Right cardiac atrium (tissue), 5 donors: ENCODE data around the gene DOC2B. TPM values are rescaled to one million over a fixed set of nuclear protein-coding genes. Genes with fewer than 3 reads are reported as not detected.
"Not testable (repeated sequence)": the region's sequence is repeated elsewhere in the genome, so short reads cannot be mapped to it uniquely, and the experiment has no call there.

Source experiments
- ATAC-seq, 2 donors: fragments of 200-7000 bp; cut with Tn5 transposase; one replicate each; pipeline versions ENCODE4 v1.8.0 to v1.9.1; 2020; ENCODE audit warnings: moderate library complexity in 2 of 2, mild to moderate bottlenecking in 1 of 2
- DNase-seq, 3 donors: peaks; one replicate each; pipeline ENCODE4 v3.0.0-alpha.2; 2020
- H3K27ac ChIP-seq: one replicate; pipeline ENCODE4 v1.5.1; 2013; ENCODE audit warnings: mild to moderate bottlenecking, low read length, control low read depth, moderate library complexity
- H3K27me3 ChIP-seq: one replicate; pipeline ENCODE4 v1.6.1; 2013; ENCODE audit not compliant: control insufficient read depth, insufficient read depth
- H3K4me1 ChIP-seq: one replicate; pipeline ENCODE4 v1.6.1; 2013; ENCODE audit warnings: low read length; ENCODE audit not compliant: control insufficient read depth, insufficient read depth
- H3K4me3 ChIP-seq: one replicate; pipeline ENCODE4 v1.5.1; 2013; ENCODE audit warnings: low read length, control low read depth
- H3K9me3 ChIP-seq: one replicate; pipeline ENCODE4 v1.6.1; 2013; ENCODE audit warnings: low read length; ENCODE audit not compliant: control insufficient read depth
- WGBS: extraction: QIAGEN DNeasy Blood & Tissue Kit; methylation state at CpG from one replicate; pipeline ENCODE4 v1.1.7; 2013; 5-methylcytosine and 5-hydroxymethylcytosine counted together
- intact Hi-C, 4 donors: fragments of 100-400 bp; cut with DNase I; formaldehyde crosslinking; loops; one replicate each; pipeline versions ENCODE4 v1.11.0 to v1.14.0; 2022 to 2023
- polyA plus RNA-seq: library from polyadenylated mRNA; stranded (reverse); fragments of 200-250 nt; gene quantifications from one replicate; pipeline ENCODE4 v1.2.3, GENCODE V29; 2013
- total RNA-seq, 4 donors: library from RNA; stranded (reverse); fragmentation: NEBNext Ultra II Directional; extraction: Animal tissue kit (Norgen Biotek cat#: 25700); gene quantifications; one replicate each; pipeline ENCODE4 v1.2.1, GENCODE V29; 2021
- donor health status: healthy with polysubstance abuse.
- donor health status: DM: no; HTN: yes; CAD: no.
- donor health status: DM: no; HTN: no; CAD: no.
- donor health status: DM: no; HTN: yes; CAD: no; lungs with severe emphysema.
- donor health status: DM: yes; HTN: yes; CAD: no.

Gene DOC2B
- total and polyA plus RNA-seq, 5 donors: 2.3 to 5.3 (median 3.0) TPM

GRCh38 chr17:142876-143784, 38.3 kb downstream of the DOC2B start:
- ATAC-seq (no peak), DNase-seq (peak in 1 of 3 donors; percentile 22)
- H3K9me3 ChIP-seq: no peaks in the 10 kb centered on the region
- WGBS: 76% methylated on average over 23 of the region's 23 CpGs
- H3K27me3 ChIP-seq: no peaks in the 10 kb centered on the region
- no peak overlapping the region for H3K27ac ChIP-seq
- H3K4me1 ChIP-seq: no peaks in the 10 kb centered on the region
- intact Hi-C loops: no loop called here
- H3K4me3 ChIP-seq: no peak overlapping the region

- no peaks in the 10 kb centered on the region for H3K27me3 ChIP-seq
- ATAC-seq (no peak), DNase-seq (peak in 2 of 3 donors; percentile 56 to 63)
- H3K4me1 ChIP-seq: no peaks in the 10 kb centered on the region
- WGBS: 93% methylated on average over 23 of the region's 23 CpGs
- intact Hi-C loops: no loop called here
- no peaks in the 10 kb centered on the region for H3K9me3 ChIP-seq
- no peak overlapping the region for H3K27ac ChIP-seq
- no peak overlapping the region for H3K4me3 ChIP-seq
These were observed 39.3 kb downstream of the DOC2B start for GRCh38 chr17:142102-142661.

- intact Hi-C loops, H3K27me3 ChIP-seq, H3K4me1 ChIP-seq, ATAC-seq, H3K4me3 ChIP-seq, H3K27ac ChIP-seq, H3K9me3 ChIP-seq: not testable (repeated sequence)
- DNase-seq: peak in 2 of 3 donors; percentile 4 to 32
- 69% methylated on average over 20 of the region's 22 CpGs for WGBS
These were observed 41.8 kb downstream of the DOC2B start for GRCh38 chr17:139401-140205.

- H3K9me3 ChIP-seq, intact Hi-C loops, DNase-seq, H3K27ac ChIP-seq, H3K4me1 ChIP-seq, H3K4me3 ChIP-seq, H3K27me3 ChIP-seq: not testable (repeated sequence)
- 89% methylated on average over 11 of the region's 16 CpGs for WGBS
- peak; percentile 5 to 10 for ATAC-seq
These were observed 44.2 kb downstream of the DOC2B start, which contains the start of gene SCGB1C2 for GRCh38 chr17:137166-137807. Gene SCGB1C2 (plus strand): TSS chr17:137569. CDS start chr17:137591, 22 bp downstream.

GRCh38 chr17:136531-136930, 44.9 kb downstream of the DOC2B start:
- H3K9me3 ChIP-seq, intact Hi-C loops, H3K4me3 ChIP-seq, H3K27me3 ChIP-seq, H3K4me1 ChIP-seq, H3K27ac ChIP-seq: not testable (repeated sequence)
- DNase-seq: peak; percentile 55 to 91 (median 88)
- peak; percentile 87 to 93 for ATAC-seq
- 2% methylated on average over 3 of the region's 4 CpGs for WGBS

GRCh38 chr17:135895-136294, 45.6 kb downstream of the DOC2B start:
- no CpG with 5 or more reads among the region's 1 CpG for WGBS
- H3K9me3 ChIP-seq, ATAC-seq, H3K27ac ChIP-seq, H3K27me3 ChIP-seq, intact Hi-C loops, H3K4me1 ChIP-seq, DNase-seq, H3K4me3 ChIP-seq: not testable (repeated sequence)

GRCh38 chr17:135022-135421, 46.4 kb downstream of the DOC2B start:
- H3K4me1 ChIP-seq, H3K9me3 ChIP-seq, H3K4me3 ChIP-seq, intact Hi-C loops, ATAC-seq, H3K27ac ChIP-seq, H3K27me3 ChIP-seq, DNase-seq: not testable (repeated sequence)
- 84% methylated on average over 6 of the region's 6 CpGs for WGBS

- H3K27me3 ChIP-seq, intact Hi-C loops, H3K4me3 ChIP-seq, H3K4me1 ChIP-seq, H3K27ac ChIP-seq, H3K9me3 ChIP-seq: not testable (repeated sequence)
- ATAC-seq: peak; percentile 74 to 85
- 74% methylated on average over 11 of the region's 25 CpGs for WGBS
- peak in 1 of 3 donors; percentile 55 for DNase-seq
These were observed 47.1 kb downstream of the DOC2B start for GRCh38 chr17:134332-134785.

- H3K4me1 ChIP-seq, H3K27ac ChIP-seq, H3K9me3 ChIP-seq, intact Hi-C loops, H3K27me3 ChIP-seq, H3K4me3 ChIP-seq: not testable (repeated sequence)
- ATAC-seq: peak; percentile 17 to 42
- 92% methylated on average over 5 of the region's 40 CpGs for WGBS
- peak in 2 of 3 donors; percentile 21 to 29 for DNase-seq
These were observed 47.5 kb downstream of the DOC2B start for GRCh38 chr17:133932-134331.

GRCh38 chr17:118339-118917, 63.0 kb downstream of the DOC2B start:
- peak in 1 of 3 donors; percentile 70 for DNase-seq
- H3K27ac ChIP-seq, intact Hi-C loops, H3K4me1 ChIP-seq, H3K4me3 ChIP-seq, H3K27me3 ChIP-seq, H3K9me3 ChIP-seq, ATAC-seq: not testable (repeated sequence)
- WGBS: 3% methylated on average over 18 of the region's 20 CpGs
